K562 (cell line): ENCODE results near the gene ZNF2. TPM values are rescaled to one million over a fixed set of nuclear protein-coding genes. Genes with fewer than 3 reads are reported as not detected.

Experiments used
- ATAC-seq: fragments of 200-7000 bp; cut with Tn5 transposase; 3 replicates; pipeline ENCODE4 v1.9.1; 2020; ENCODE audit warnings: moderate library complexity
- BruUV-seq: library from RNA; stranded (reverse); fragments of 400-500 nt; replicated peaks from 2 replicates; lab custom pipeline; 2021; lab: Mats Ljungman, UMichigan
- CTCF ChIA-PET: fragments of 300-600 bp; formaldehyde crosslinking; extraction: SDS; loops from one replicate; lab custom pipeline; 2021; ENCODE audit warnings: low intra/inter-chr PET ratio; lab: Yijun Ruan, JAX
- POLR2A ChIA-PET: fragments of 300-600, 350-650 bp; sonication (Branson Sonifier 250); formaldehyde crosslinking; extraction: SDS; loops from one replicate; lab custom pipeline; 2021; ENCODE audit warnings: antibody characterized with exemption, inconsistent platforms; lab: Yijun Ruan, JAX
- DNase-seq, 4 experiments: peaks; one replicate each; pipeline versions ENCODE4 v3.0.0 to v3.0.0-alpha.2; 2011 to 2018; ENCODE audit warnings: low spot score in 3 of 4, mixed read lengths in 3 of 4; ENCODE audit errors: extremely low read depth in 1 of 4
- FAIRE-seq: peaks from 2 replicates; lab custom pipeline; 2011; peaks lifted over from hg19 to GRCh38; lab: Jason Lieb, UNC
- H2AFZ ChIP-seq: 2 replicates; pipeline ENCODE4 v1.6.0; 2011; ENCODE audit warnings: low read depth, low read length, control low read depth, inconsistent platforms
- H3K27ac ChIP-seq: fragments of 200-600 bp; 3 replicates; pipeline ENCODE4 v1.8.0; 2011; ENCODE audit warnings: low read depth, mild to moderate bottlenecking, control low read depth, inconsistent platforms, low read length, moderate library complexity, mixed read lengths; ENCODE audit errors: extremely low read depth
- H3K27me3 ChIP-seq, 2 experiments: fragments of 300-600 bp in 1 of 2; 2 replicates in 1 of 2; 3 replicates in 1 of 2; pipeline versions ENCODE4 v1.6.0 to v1.8.0; 2011; ENCODE audit warnings: inconsistent platforms in 2 of 2, low read length in 2 of 2, mild to moderate bottlenecking in 1 of 2, mixed read lengths in 1 of 2, moderate library complexity in 1 of 2; ENCODE audit not compliant: control insufficient read depth in 2 of 2, insufficient read depth in 2 of 2
- H3K36me3 ChIP-seq: fragments of 300-600 bp; 3 replicates; pipeline ENCODE4 v1.8.0; 2011; ENCODE audit warnings: mild to moderate bottlenecking, low read length, inconsistent platforms; ENCODE audit not compliant: control insufficient read depth, insufficient read depth
- H3K4me1 ChIP-seq, 2 experiments: fragments of 200-600 bp in 1 of 2; replicated peaks in 1 of 2; 2 replicates in 1 of 2; 3 replicates in 1 of 2; pipeline versions ENCODE4 v1.5.1 to v1.8.0; 2011; ENCODE audit warnings: inconsistent platforms in 2 of 2, low read length in 2 of 2, mild to moderate bottlenecking in 1 of 2, mixed read lengths in 1 of 2, moderate library complexity in 1 of 2; ENCODE audit not compliant: control insufficient read depth in 2 of 2, insufficient read depth in 2 of 2
- H3K4me2 ChIP-seq: 2 replicates; pipeline ENCODE4 v1.6.1; 2011; ENCODE audit warnings: low read length, control low read depth, inconsistent platforms, mixed read lengths; ENCODE audit not compliant: insufficient read depth
- H3K4me3 ChIP-seq: fragments of 200-600 bp; sonication (generic), shearing (Covaris generic); 2 replicates; pipeline ENCODE4 v1.5.1; 2016; ENCODE audit warnings: control low read depth, inconsistent platforms
- H3K79me2 ChIP-seq: fragments of 200-600 bp; 3 replicates; pipeline ENCODE4 v1.8.0; 2011; ENCODE audit warnings: low read length, inconsistent platforms; ENCODE audit not compliant: control insufficient read depth, insufficient read depth
- H3K9ac ChIP-seq, 2 experiments: 2 replicates each; pipeline versions ENCODE4 v1.6.0 to v1.6.1; 2011; ENCODE audit warnings: low read depth in 2 of 2, low read length in 2 of 2, control low read depth in 1 of 2, inconsistent platforms in 1 of 2, mild to moderate bottlenecking in 1 of 2, mixed read lengths in 1 of 2; ENCODE audit not compliant: insufficient read depth in 1 of 2
- H3K9me1 ChIP-seq: one replicate; pipeline ENCODE4 v1.6.0; 2011; ENCODE audit warnings: inconsistent platforms, mild to moderate bottlenecking, low read length, moderate library complexity; ENCODE audit not compliant: control insufficient read depth, insufficient read depth
- H3K9me3 ChIP-seq: replicated peaks from 2 replicates; pipeline ENCODE4 v1.5.1; 2011; ENCODE audit warnings: low read depth, low read length, inconsistent platforms; ENCODE audit not compliant: control insufficient read depth, insufficient read depth
- H4K20me1 ChIP-seq: replicated peaks from 2 replicates; pipeline ENCODE4 v1.6.1; 2011; ENCODE audit warnings: low read length, inconsistent platforms, mixed read lengths; ENCODE audit not compliant: control insufficient read depth, insufficient read depth
- ATF1 ChIP-seq, 2 experiments: fragments of 450-650 bp in 1 of 2; IDR thresholded peaks; 2 replicates each; pipeline ENCODE4 v1.6.1; 2016; ENCODE audit warnings: missing compliant biosample characterization in 1 of 2, missing genetic modification characterization in 1 of 2
- FOXA3 ChIP-seq, 2 experiments: fragments of 450-650 bp in 1 of 2; sonication (generic) in 1 of 2; formaldehyde crosslinking; IDR thresholded peaks in 1 of 2; conservative IDR thresholded peaks in 1 of 2; 2 replicates each; pipeline versions ENCODE4 v1.4.0 to v1.8.0; 2020 to 2022; ENCODE audit warnings: mild to moderate bottlenecking in 2 of 2, missing genetic modification reagents in 1 of 2
- ILK ChIP-seq: fragments of 450-650 bp; IDR thresholded peaks from 2 replicates; pipeline ENCODE4 v1.6.1; 2016; ENCODE audit warnings: missing genetic modification characterization, low read depth, mild to moderate bottlenecking, missing compliant biosample characterization, moderate library complexity, borderline replicate concordance
- RREB1 ChIP-seq: fragments of 250-450 bp; sonication (Bioruptor Pico); IDR thresholded peaks from 2 replicates; pipeline ENCODE4 v1.4.0; 2020
- WGBS: fragments of 100-300 bp; shearing (Covaris generic); methylation state at CpG from one replicate; pipeline ENCODE4 v1.1.6; 2016; ENCODE audit warnings: low coverage, mixed read lengths; ENCODE audit not compliant: insufficient coverage; ENCODE audit errors: missing lambda C conversion rate; 5-methylcytosine and 5-hydroxymethylcytosine counted together
- in situ Hi-C: fragments of 300-500 bp; cut with MboI; formaldehyde crosslinking; loops from 4 replicates; pipeline ENCODE4 v1.15.0; 2018; ENCODE audit warnings: inconsistent platforms, mixed read lengths
- intact Hi-C: fragments of 100-400 bp; cut with micrococcal nuclease; formaldehyde crosslinking; loops from 2 replicates; pipeline ENCODE4 v1.14.2; 2022
- polyA plus RNA-seq, 8 experiments: library from polyadenylated mRNA; depleted of rRNA in 4 of 8; stranded (reverse) in 5 of 8; unstranded in 3 of 8; fragments of >200 nt; fragmentation: Nextera tagmentation in 2 of 8; fragmentation: Illumina TruSeq in 1 of 8; extraction: Ambion mirVana in 2 of 8; extraction: Trizol in 1 of 8; gene quantifications; 2 replicates each; pipeline versions ENCODE4 v1.2.1 to v1.2.3, GENCODE V29; 2011 to 2014; ENCODE audit warnings: inconsistent platforms in 1 of 8, missing spikeins in 1 of 8
- total RNA-seq, 7 experiments: library from RNA; depleted of rRNA in 6 of 7; stranded (reverse); fragments of >200 nt in 6 of 7; fragmentation: Illumina TruSeq in 2 of 7; extraction: Trizol in 2 of 7; gene quantifications; 2 replicates each; pipeline versions ENCODE4 v1.2.1 to v1.2.3, GENCODE V29; 2011 to 2021; ENCODE audit warnings: low replicate concordance in 1 of 7

Gene ZNF2
- total and polyA plus RNA-seq, 9 of the 15 experiments (the other 6 are each of a cell fraction or from before 2014, with no cell fraction given) = 1.6 to 4.5 (median 3.4) TPM

DNA sequence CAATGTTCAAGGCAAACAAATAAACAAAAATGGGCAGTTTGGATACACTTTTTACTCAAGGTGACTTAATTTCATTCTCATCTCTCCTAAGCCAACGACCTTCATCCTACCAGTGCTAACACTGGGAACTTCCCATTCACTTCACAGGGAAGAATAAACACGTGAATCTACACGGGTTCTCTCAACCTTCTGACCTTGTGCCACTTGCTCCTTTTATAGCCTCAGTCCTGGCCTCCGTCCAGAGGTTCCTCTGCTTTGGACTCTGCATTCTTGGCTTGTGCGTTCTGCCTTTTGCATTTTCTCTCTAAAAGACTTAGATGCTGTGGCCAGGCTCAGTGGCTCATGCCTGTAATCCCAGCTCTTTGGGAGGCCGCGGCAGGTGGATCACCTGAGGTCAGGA is 13.8 kb downstream of the ZNF2 start:
- ATAC-seq (no peak), DNase-seq (no peak), FAIRE-seq (no peak)
- ChIA-PET POLR2A (no interaction called here), CTCF (no interaction called here)
- no peak for TF ChIP-seq FOXA3 (CRISPR knock-in tag; conservative IDR thresholded peaks at IDR 0.05 in 1 of 2, IDR thresholded peaks at IDR 0.05 in 1 of 2)
- H2AFZ ChIP-seq = no peak overlapping the region
- intact Hi-C loops (no loop called here), in situ Hi-C loops (no loop called here)
- H3K36me3 ChIP-seq = peaks cover 29% of the 10 kb centered on the region
- no peaks in the 10 kb centered on the region for H3K79me2 ChIP-seq
- H3K4me2 ChIP-seq = no peak overlapping the region
- no peaks in the 10 kb centered on the region for H3K27me3 ChIP-seq
- H3K4me1 ChIP-seq = no peaks in the 10 kb centered on the region
- no peaks in the 10 kb centered on the region for H3K9me1 ChIP-seq
- no peaks in the 10 kb centered on the region for H4K20me1 ChIP-seq
- H3K27ac ChIP-seq = no peak overlapping the region
- H3K9ac ChIP-seq = no peak overlapping the region
- WGBS = 52% methylated on average over 5 of the region's 7 CpGs
- H3K9me3 ChIP-seq = 0 out of 2 replicates have a peak, but pooled peaks cover 2% of the 10 kb centered on the region
- no TSS peak for BruUV-seq
- no peak overlapping the region for H3K4me3 ChIP-seq

GRCh38 chr2:95181774-95182173 is 16.2 kb downstream of the ZNF2 start:
- H3K36me3 ChIP-seq = peaks cover 29% of the 10 kb centered on the region
- BruUV-seq = no TSS peak
- no peaks in the 10 kb centered on the region for H4K20me1 ChIP-seq
- DNase-seq = no peak
- CTCF ChIA-PET = no interaction called here
- no peak overlapping the region for H3K4me2 ChIP-seq
- H3K79me2 ChIP-seq = no peaks in the 10 kb centered on the region
- H3K27me3 ChIP-seq = no peaks in the 10 kb centered on the region; a peak in 1 of 5 replicates
- 0 out of 2 replicates have a peak, but pooled peaks cover 2% of the 10 kb centered on the region for H3K9me3 ChIP-seq
- POLR2A ChIA-PET = interaction anchor here (0.6 kb wide), 1 partner anchor 141 kb away, joined by 3 read pairs; no protein-coding TSS in a partner anchor
- intact Hi-C loops = no loop called here
- H3K9me1 ChIP-seq = no peaks in the 10 kb centered on the region
- no peak overlapping the region for H3K4me3 ChIP-seq
- no peak overlapping the region for H3K9ac ChIP-seq
- in situ Hi-C loops = no loop called here
- no peak for TF ChIP-seq ATF1 (CRISPR knock-in tag; IDR thresholded peaks at IDR 0.05)
- no peak for TF ChIP-seq ATF1 (tag; IDR thresholded peaks at IDR 0.05)
- no peak for TF ChIP-seq RREB1 (CRISPR knock-in tag)
- TF ChIP-seq ILK = no peak
- no peak overlapping the region for H3K27ac ChIP-seq
- no peaks in the 10 kb centered on the region for H3K4me1 ChIP-seq
- ATAC-seq = no peak
- H2AFZ ChIP-seq = no peak overlapping the region
- no peak for FAIRE-seq
- WGBS = 86% methylated on average over 16 of the region's 18 CpGs
